OCI-LY7 (cell line): ENCODE measurements around the gene ULK3. TPM values are rescaled to one million over a fixed set of nuclear protein-coding genes. Genes with fewer than 3 reads are reported as not detected.

Source experiments
- BruUV-seq: library from RNA; stranded (reverse); fragments of 400-500 nt; replicated peaks from 2 replicates; lab custom pipeline; 2021; lab: Mats Ljungman, UMichigan
- CTCF ChIA-PET: fragments of 300-600 bp; sonication (Branson Sonifier 250); formaldehyde crosslinking; loops from one replicate; lab custom pipeline; 2022; ENCODE audit warnings: antibody characterized with exemption; ENCODE audit not compliant: unreplicated experiment; lab: Charles Lee
- POLR2A ChIA-PET: fragments of 300-600 bp; sonication (Branson Sonifier 250); formaldehyde crosslinking; loops from one replicate; lab custom pipeline; 2022; ENCODE audit warnings: antibody characterized with exemption; lab: Charles Lee
- DNase-seq: peaks from one replicate; pipeline ENCODE4 v3.0.0-alpha.2; 2015; ENCODE audit warnings: low spot score
- H2AFZ ChIP-seq: fragments of 200-600 bp; sonication (generic), shearing (Covaris generic); 2 replicates; pipeline ENCODE4 v1.6.1; 2014; ENCODE audit warnings: mild to moderate bottlenecking, antibody characterized with exemption, low read length, moderate library complexity
- H3K27ac ChIP-seq: fragments of 200-600 bp; sonication (generic); 2 replicates; pipeline ENCODE4 v1.5.1; 2014; ENCODE audit warnings: mixed run types, low read depth, mild to moderate bottlenecking, moderate library complexity, low read length, inconsistent platforms; ENCODE audit not compliant: poor library complexity, severe bottlenecking
- H3K36me3 ChIP-seq: fragments of 200-600 bp; sonication (generic); 2 replicates; pipeline ENCODE4 v1.6.1; 2014; ENCODE audit warnings: mild to moderate bottlenecking, antibody characterized with exemption, low read length, moderate library complexity, mixed read lengths; ENCODE audit not compliant: insufficient read depth
- H3K4me1 ChIP-seq: fragments of 200-600 bp; sonication (generic); 2 replicates; pipeline ENCODE4 v1.5.1; 2014; ENCODE audit warnings: mild to moderate bottlenecking, low read length; ENCODE audit not compliant: insufficient read depth, poor library complexity, severe bottlenecking
- H3K4me2 ChIP-seq: fragments of 200-600 bp; sonication (generic); 2 replicates; pipeline ENCODE4 v1.6.1; 2014; ENCODE audit warnings: mild to moderate bottlenecking, low read length
- H3K4me3 ChIP-seq: fragments of 200-600 bp; sonication (generic); 2 replicates; pipeline ENCODE4 v1.5.1; 2014; ENCODE audit warnings: mild to moderate bottlenecking, low read depth, low read length; ENCODE audit not compliant: poor library complexity, severe bottlenecking
- H3K79me2 ChIP-seq: fragments of 200-600 bp; sonication (generic); 2 replicates; pipeline ENCODE4 v1.6.1; 2016; ENCODE audit warnings: low read depth, mild to moderate bottlenecking, low read length, moderate library complexity, mixed read lengths; ENCODE audit not compliant: insufficient read depth
- H3K9me2 ChIP-seq: fragments of 200-600 bp; sonication (generic); 2 replicates; pipeline ENCODE4 v1.6.1; 2016; ENCODE audit warnings: mild to moderate bottlenecking, low read length, mixed read lengths; ENCODE audit not compliant: insufficient read depth
- H3K9me3 ChIP-seq: fragments of 200-600 bp; sonication (generic); 2 replicates; pipeline ENCODE4 v1.6.1; 2014; ENCODE audit warnings: mild to moderate bottlenecking, mixed run types, low read length, mixed read lengths
- H4K20me1 ChIP-seq: fragments of 200-600 bp; sonication (generic); 2 replicates; pipeline ENCODE4 v1.6.1; 2014; ENCODE audit warnings: mild to moderate bottlenecking, antibody characterized with exemption, low read length, moderate library complexity, mixed read lengths; ENCODE audit not compliant: insufficient read depth
- CTCF ChIP-seq: fragments of 200-600 bp; sonication (generic); conservative IDR thresholded peaks from 2 replicates; pipeline ENCODE4 v1.5.1; 2014; ENCODE audit warnings: mild to moderate bottlenecking, antibody characterized with exemption, low read length, moderate library complexity, mixed read lengths
- EZH2phosphoT487 ChIP-seq: fragments of 200-600 bp; sonication (generic); IDR thresholded peaks from 2 replicates; pipeline ENCODE4 v1.6.1; 2018; ENCODE audit warnings: low read depth, borderline replicate concordance, mild to moderate bottlenecking, mixed run types, antibody characterized with exemption, low read length, moderate library complexity, mixed read lengths
- intact Hi-C: fragments of 100-400 bp; cut with micrococcal nuclease; formaldehyde crosslinking; loops from one replicate; pipeline ENCODE4 v1.10.0; 2022; ENCODE audit not compliant: unreplicated experiment
- total RNA-seq, 2 experiments: library from RNA; depleted of rRNA in 1 of 2; stranded (reverse); fragments of >200 nt in 1 of 2; shearing (Covaris generic) in 1 of 2; gene quantifications; 2 replicates each; pipeline ENCODE4 v1.2.3, GENCODE V29; 2014 to 2022

The ULK3 gene
- total RNA-seq, 2 experiments from 2014 or later, result 31.7 to 46.4 TPM

GRCh38 chr15:74794248-74794969 lies 48.5 kb downstream of the ULK3 start:
- H3K27ac ChIP-seq, result peak overlapping the region; percentile 16
- intact Hi-C loops, result no loop called here
- peaks cover 39% of the 10 kb centered on the region for H4K20me1 ChIP-seq
- no peaks in the 10 kb centered on the region for H3K9me3 ChIP-seq
- no peaks in the 10 kb centered on the region for H3K9me2 ChIP-seq
- H3K36me3 ChIP-seq, result peaks cover 92% of the 10 kb centered on the region
- no peak for TF ChIP-seq CTCF
- TF ChIP-seq EZH2phosphoT487, result no peak
- BruUV-seq, result no TSS peak
- H3K4me1 ChIP-seq, result peaks cover 98% of the 10 kb centered on the region
- DNase-seq, result no peak
- CTCF ChIA-PET, result interaction anchor here (1.3 to 3.5 kb wide), 7 partner anchors 10 to 23 kb away, joined by 3 to 17 read pairs (median 12); no protein-coding TSS in a partner anchor
- no peak overlapping the region for H3K4me3 ChIP-seq
- H2AFZ ChIP-seq, result no peak overlapping the region
- POLR2A ChIA-PET, result interaction anchor here (0.6 to 11.8 kb wide), 5 partner anchors 11 to 81 kb away, joined by 3 to 221 read pairs (median 5); partner anchors contain the start of gene CSK
- H3K4me2 ChIP-seq, result no peak overlapping the region
- H3K79me2 ChIP-seq, result peaks cover 87% of the 10 kb centered on the region

- peak; percentile 63 for DNase-seq
- no peak overlapping the region for H2AFZ ChIP-seq
- no peaks in the 10 kb centered on the region for H3K9me3 ChIP-seq
- intact Hi-C loops, result loop anchor here (1.0 kb wide), 1 partner anchor 22 kb away; no protein-coding TSS in a partner anchor
- H3K4me3 ChIP-seq, result peak overlapping the region; percentile 97
- CTCF ChIA-PET, result interaction anchor here (0.9 to 3.5 kb wide), 8 partner anchors 9 to 28 kb away, joined by 3 to 17 read pairs (median 11); no protein-coding TSS in a partner anchor
- peaks cover 98% of the 10 kb centered on the region for H3K79me2 ChIP-seq
- H3K4me1 ChIP-seq, result peaks cover 98% of the 10 kb centered on the region
- BruUV-seq, result no TSS peak
- peak overlapping the region; percentile 92 for H3K4me2 ChIP-seq
- TF ChIP-seq CTCF (peak; percentile 81), EZH2phosphoT487 (no peak)
- peaks cover 90% of the 10 kb centered on the region for H3K36me3 ChIP-seq
- H3K27ac ChIP-seq, result peak overlapping the region; percentile 99
- H4K20me1 ChIP-seq, result peaks cover 41% of the 10 kb centered on the region
- POLR2A ChIA-PET, result interaction anchor here (0.6 to 11.8 kb wide), 6 partner anchors 10 to 166 kb away, joined by 3 to 221 read pairs (median 4); partner anchors contain the start of gene CSK
- H3K9me2 ChIP-seq, result no peaks in the 10 kb centered on the region
Observed at GRCh38 chr15:74793135-74794028, 49.6 kb downstream of the ULK3 start.
